ENCODE data around the gene NTM.

DNA sequence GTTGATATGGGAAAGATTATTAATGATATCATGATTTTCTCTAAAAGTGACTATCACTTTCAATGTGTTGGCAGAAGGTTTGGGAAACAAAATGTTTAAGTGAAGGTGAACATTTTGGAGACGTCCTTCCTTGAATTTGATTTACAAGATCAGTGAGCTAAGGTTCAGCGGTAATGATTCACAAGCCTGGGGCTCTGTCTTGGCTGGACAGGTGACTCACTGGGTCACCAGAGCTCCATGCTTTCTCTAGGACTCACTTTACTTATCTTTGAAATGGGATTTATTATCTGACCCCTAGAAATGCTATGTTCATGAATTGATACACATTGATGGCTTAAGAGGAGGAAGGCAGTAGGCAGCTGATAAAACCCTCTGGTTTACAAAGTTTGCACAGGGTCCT, 437.5 kb downstream of the NTM start:
- TF ChIP-seq, protein P1, sequence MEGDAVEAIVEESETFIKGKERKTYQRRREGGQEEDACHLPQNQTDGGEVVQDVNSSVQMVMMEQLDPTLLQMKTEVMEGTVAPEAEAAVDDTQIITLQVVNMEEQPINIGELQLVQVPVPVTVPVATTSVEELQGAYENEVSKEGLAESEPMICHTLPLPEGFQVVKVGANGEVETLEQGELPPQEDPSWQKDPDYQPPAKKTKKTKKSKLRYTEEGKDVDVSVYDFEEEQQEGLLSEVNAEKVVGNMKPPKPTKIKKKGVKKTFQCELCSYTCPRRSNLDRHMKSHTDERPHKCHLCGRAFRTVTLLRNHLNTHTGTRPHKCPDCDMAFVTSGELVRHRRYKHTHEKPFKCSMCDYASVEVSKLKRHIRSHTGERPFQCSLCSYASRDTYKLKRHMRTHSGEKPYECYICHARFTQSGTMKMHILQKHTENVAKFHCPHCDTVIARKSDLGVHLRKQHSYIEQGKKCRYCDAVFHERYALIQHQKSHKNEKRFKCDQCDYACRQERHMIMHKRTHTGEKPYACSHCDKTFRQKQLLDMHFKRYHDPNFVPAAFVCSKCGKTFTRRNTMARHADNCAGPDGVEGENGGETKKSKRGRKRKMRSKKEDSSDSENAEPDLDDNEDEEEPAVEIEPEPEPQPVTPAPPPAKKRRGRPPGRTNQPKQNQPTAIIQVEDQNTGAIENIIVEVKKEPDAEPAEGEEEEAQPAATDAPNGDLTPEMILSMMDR (IDR thresholded peaks at IDR 0.05), result no peak
- TF ChIP-seq POLR2A (IDR thresholded peaks at IDR 0.05) (no peak), EP300 (IDR thresholded peaks at IDR 0.05) (no peak)
